Erythroblast (primary cell): ENCODE measurements around the gene FAM217B.
"Not testable (repeated sequence)": the region's sequence is repeated elsewhere in the genome, so short reads cannot be mapped to it uniquely, and the experiment has no call there.

Experiments
- DNase-seq, 2 experiments: peaks; one replicate each; lab custom pipeline; 2025; lab: John Stamatoyannopoulos, UW
- GATA1 ChIP-seq: IDR thresholded peaks from 2 replicates; pipeline ENCODE4 v1.6.1; 2011; ENCODE audit warnings: low read depth, mild to moderate bottlenecking, control low read depth, low read length, moderate library complexity
- POLR2A ChIP-seq: IDR thresholded peaks from 2 replicates; pipeline ENCODE4 v1.6.1; 2011; ENCODE audit warnings: mild to moderate bottlenecking, low read length

The FAM217B gene

DNA sequence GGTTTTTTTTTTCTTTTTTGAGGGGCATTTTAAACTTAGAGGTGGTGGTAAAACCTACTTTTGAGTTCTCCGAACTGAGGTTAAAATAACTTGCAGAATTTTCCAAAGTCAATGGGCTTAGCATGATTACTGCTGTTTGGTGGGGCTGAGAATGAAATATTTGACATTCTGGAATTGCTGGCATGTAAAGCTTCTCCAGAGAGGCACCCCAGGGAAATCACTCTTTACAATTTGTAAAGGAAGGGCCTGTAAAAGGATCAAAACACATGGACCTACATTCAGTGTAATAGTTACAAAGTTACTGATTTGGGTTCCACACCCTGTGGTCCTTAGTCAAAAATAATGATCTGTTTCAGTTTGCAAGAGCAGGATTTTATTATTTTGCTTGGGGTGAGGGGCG, 5.5 kb downstream of the FAM217B start:
- no peak for TF ChIP-seq GATA1
- DNase-seq = no peak

DNA sequence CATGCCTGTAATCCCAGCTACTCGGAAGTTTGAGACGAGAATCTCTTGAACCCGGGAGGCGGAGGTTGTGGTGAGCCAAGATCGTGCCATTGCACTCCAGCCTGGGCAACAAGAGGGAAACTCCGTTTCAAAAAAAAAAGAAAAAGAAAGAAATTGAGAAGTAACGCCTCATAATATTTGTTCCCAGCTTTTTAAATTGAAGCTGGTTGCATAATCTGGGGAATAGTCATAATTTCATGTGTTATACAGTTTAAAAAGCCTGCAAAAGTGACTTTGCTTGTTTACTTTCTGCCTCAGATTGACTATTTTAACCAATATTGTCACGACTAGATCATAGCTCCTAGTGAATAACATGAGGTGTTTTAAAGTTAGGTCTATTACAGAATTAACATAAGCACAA, 7.2 kb downstream of the FAM217B start:
- no peak for TF ChIP-seq GATA1
- TF ChIP-seq POLR2A = no peak

DNA sequence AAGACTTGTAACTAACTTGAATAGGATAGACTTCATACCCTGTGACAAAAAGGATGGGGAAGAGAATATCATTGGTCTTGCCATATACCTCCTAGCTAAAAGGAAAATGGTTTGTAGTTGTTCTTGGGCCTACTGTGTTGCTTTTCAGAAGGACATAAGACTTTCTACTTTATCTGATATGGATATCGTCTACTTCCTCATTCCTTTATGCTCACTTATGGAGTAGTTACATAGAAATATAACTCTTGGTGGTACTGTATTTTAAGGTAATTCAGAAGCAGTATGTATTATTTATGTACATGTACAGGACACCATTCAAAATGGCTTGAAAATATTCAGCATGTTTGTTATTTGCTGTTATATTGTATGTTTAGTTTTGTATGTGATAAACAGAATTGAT, 8.0 kb downstream of the FAM217B start:
- TF ChIP-seq GATA1 (no peak), POLR2A (no peak)
- DNase-seq = no peak

More for the DNA sequence above, 7.2 kb downstream of the FAM217B start:
- no peak for DNase-seq

DNA sequence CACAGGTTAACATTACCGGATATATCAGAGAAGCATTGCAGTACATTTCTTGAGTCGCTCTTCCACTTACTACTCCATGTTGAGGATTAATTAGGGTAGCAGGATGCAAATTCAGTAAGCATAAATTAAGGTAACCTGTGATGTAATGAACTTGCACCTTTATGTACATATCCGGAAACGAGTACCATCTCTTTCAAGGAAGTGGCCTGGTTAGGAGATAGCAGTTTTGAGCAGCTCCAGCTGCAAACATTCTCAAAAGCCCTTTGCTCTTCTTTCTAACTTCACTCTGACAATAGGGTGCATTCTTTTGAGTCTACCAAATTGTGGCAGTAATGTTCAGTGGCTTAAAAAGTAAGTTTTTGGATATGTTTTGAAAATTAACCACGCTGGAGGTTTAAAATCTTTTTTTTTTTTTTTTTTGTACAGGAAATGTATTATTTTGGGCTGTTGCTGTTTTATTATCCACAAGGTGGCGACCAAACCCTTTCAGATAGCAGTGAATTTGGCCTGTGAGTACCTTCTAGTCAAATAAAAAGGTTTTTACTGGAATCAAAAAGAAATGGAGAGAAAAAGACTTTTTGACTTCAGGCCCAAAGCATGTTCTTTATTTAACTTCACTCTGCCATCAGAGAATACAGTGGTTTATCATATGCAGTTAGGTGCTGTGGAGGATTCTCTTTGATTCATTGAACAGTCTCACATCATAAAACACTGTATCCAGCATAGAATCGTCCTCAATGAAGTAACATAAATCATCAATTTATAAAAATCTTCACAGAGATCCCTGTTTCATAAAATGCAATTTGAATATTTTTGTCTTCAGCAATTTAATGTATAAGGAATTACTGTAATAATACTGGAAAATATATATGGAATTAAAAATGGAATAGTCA, 8.9 kb downstream of the FAM217B start:
- TF ChIP-seq POLR2A (no peak), GATA1 (no peak)
- DNase-seq = peak; percentile 57 to 65

DNA sequence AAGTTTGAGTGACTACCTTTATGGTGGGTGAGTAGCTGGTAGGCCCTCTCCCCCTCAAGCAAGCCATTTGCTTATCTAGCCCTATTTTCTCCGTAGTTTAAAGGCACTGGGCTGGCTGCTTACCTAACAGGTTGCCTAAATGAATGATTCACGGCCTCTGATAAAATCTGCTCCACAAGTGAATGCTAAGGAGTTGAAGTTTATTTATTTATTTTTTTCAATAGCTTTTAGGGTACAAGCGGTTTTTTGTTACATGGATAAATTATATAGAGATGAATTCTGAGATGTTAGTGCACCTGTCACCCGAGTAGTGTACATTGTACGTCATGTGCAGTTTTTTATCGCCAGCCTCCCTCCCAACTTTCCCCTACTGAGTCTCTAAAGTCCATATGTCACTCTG, 9.7 kb downstream of the FAM217B start:
- TF ChIP-seq GATA1 = no peak
- no peak for TF ChIP-seq POLR2A
- DNase-seq = no peak

DNA sequence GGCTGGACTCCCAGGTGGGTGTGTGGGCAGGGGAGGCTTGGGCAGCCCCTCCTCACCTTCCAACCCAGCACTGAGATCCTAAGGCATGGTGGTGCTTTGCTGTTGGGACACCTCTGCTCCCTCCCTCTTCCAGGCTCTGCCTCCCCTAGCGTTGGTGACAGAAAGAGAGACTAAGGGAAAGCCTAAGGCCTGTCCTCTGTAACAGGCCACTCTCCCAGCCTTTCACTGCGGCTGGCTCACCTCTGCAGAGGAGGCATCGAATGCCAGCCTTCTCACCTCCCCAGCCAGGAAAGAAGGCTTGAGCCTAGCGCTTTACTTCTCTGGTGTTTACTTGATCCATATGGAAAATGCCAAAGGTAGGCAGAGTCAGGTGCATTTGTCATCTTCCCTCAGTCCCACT, 14.5 kb downstream of the FAM217B start:
- TF ChIP-seq GATA1 (no peak), POLR2A (no peak)
- DNase-seq = no peak

DNA sequence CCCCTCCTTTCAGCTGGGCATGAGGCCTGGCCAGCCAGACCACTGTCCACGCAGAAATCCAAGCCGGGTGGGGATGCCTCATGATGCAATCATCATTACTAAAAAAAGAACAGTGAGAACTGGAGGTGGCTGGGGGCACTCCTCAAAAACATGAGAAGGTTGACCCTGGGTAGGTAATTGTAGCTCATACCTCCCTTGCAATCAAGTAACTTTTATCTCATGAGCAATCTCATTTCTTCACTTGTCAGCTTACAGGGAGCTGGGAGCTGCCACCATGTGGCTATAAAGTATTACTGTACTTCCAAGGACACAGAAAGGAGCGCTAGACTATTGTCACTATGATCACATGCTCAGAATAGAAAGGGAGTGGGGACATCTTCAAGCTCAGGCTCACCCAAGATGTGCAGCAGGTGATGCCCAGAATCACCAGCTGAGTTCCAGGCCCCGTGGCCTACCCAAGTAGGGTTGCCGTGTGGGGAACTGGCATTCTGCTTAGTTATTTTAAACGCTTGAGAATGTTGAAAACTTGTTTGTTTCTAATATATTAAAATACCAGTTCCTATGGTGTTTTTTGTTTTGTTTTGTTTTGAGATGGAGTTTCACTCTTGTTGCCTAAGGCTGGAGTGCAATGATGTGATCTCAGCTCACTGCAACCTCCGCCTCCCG, 15.1 kb downstream of the FAM217B start:
- DNase-seq = peak; percentile 16 to 36
- TF ChIP-seq POLR2A = no peak
- no peak for TF ChIP-seq GATA1

DNA sequence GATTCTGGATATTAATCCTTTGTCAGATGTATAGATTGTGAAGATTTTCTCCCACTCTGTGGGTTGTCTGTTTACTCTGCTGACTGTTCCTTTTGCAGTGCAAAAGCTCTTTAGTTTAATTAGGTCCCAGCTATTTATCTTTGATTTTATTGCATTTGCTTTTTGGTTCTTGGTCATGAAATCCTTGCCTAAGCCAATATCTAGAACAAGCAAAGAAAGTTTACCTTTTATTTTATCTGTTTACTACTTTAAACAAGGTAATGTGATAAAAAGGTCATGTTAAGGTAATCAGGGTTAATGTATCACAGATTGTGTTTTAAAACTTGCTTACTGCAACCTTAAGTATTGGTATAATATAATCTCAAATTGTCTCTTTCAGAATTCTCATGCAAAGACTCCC, 17.4 kb downstream of the FAM217B start:
- DNase-seq = not testable (repeated sequence)

DNA sequence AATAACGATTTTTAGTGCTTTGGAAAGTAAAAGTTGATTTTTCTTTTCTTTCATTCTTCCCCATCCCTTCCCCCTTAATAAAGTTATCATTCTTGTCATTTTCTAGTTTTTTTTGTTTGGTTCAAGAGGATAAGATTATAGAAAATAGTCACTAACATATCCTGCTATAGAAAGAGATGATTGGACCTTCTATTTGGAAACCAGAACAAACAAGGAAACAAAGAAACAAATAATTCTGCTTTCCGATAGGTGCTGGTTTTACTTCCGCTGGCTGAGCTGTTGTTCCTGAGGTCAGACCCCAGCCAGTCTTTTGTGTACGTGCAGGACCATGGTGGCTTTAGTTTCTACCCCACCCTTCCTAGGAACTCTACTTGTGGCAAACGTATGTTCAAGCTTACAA, 17.9 kb downstream of the FAM217B start, which contains the start of gene CDH26:
TSS of gene CDH26 (plus strand) at position 301 of the 400 bp plus-strand sequence. CDS start 304 bp downstream, outside the sequence.
- no peak for DNase-seq
- no peak for TF ChIP-seq GATA1
- no peak for TF ChIP-seq POLR2A

DNA sequence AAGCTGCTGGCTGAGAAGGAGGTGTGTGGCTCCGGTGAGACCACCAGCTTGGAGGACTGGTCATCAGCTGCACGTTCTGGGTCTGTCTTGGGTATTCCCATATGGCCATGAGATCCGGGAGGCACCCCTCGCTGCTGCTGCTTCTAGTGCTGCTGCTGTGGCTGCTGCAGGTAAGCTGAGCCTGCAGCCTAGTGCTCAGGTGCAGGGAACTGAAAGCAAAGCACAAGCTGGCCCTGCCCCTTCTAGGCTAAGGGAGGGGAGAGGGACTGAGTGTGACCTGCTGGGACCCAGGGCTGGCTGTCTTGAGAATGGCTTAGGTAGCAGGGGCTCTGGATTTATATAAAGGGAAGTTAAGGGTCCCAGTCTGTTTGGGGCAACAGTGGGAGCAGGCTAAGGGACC, 18.4 kb downstream of the FAM217B start:
- TF ChIP-seq POLR2A (no peak), GATA1 (no peak)
- DNase-seq = no peak

DNA sequence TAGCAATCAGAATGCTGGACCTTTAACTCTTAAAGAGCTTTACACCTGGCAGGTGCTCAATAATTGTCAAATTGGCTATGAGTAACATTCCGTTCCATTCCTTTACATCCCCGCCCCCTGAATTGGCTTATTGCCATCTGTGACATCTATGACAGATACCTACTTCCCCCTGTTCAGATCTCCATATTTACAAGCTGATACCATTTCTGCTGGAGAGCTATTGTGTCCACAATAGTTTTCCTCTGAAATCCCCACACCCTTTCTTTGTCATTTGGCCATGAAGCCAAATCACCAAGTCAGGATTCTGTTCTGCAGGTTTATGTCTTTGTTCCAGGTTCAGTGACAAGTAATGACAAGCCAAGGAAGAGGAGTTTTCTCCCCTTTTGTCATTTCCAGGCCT, 21.2 kb downstream of the FAM217B start:
- no peak for DNase-seq
- no peak for TF ChIP-seq GATA1
- TF ChIP-seq POLR2A = no peak

DNA sequence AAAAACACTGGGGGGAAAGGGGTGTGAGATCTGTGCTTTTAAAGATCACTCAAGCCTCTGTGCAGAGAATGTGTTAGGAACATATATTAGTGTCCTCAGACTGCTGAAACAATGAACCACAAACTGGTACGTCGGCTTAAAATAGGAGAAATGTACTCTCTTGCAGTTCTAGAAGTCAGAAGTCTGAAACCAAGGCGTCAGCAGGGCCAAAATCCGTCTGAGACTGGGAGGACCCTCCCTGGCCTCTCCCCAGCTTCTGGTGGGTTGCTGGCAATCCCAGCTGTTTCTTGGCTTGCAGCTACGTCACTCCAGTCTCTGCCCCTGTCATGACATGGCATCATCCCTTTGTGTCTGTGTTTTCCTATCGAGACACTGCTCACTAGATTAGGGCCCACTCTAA, 22.0 kb downstream of the FAM217B start:
- TF ChIP-seq GATA1 (no peak), POLR2A (no peak)
- DNase-seq = no peak

DNA sequence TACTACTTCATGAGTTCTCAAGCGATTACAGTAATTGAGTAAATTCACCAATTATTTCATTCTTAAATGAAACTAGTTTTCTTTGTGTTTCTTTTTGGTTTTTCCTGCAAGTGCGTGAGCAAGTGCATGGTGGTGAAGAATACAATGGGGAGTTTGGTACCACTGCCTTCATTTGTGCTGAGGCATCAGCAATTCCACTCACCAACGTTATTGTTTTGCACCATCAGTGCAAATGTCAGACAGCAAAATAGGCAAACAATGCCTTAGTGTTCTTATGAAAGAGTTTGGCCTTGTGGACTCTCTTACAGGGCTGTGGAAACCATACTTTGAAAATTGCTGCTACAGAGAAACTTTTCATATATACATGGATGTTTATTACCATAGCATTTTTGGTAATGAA, 26.2 kb downstream of the FAM217B start:
- TF ChIP-seq POLR2A = no peak
- no peak for TF ChIP-seq GATA1
- no peak for DNase-seq

DNA sequence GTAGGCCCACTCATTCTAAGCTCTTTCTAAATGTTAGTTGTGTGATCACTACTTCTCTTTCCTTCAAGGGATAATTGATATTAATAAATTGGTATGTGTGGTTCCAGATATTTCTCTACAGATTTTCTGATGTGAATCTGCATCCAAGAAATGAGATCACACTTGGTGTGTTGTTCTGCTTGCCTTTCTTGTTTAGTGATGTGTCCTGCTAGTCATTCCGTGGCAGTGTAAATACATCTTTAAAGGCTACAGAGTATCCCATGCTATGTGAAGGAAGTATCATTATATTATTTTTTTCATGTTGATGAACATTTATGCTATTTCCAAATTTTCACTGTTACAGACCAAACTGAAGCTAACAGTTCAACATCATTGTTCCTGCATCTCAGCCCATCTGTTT, 31.2 kb downstream of the FAM217B start:
- TF ChIP-seq GATA1 (no peak), POLR2A (no peak)
- no peak for DNase-seq
